SJSA1 (cell line): Measurements from ENCODE around the gene RNASET2. TPM values are rescaled to one million over a fixed set of nuclear protein-coding genes. Genes with fewer than 3 reads are reported as not detected.
"Not testable (repeated sequence)": the region's sequence is repeated elsewhere in the genome, so short reads cannot be mapped to it uniquely, and the experiment has no call there.

ENCODE experiments used
- DNase-seq, 2 experiments: peaks; one replicate each; pipeline ENCODE4 v3.0.0-alpha.2; 2015 to 2020; ENCODE audit warnings: low spot score in 2 of 2, low read depth in 1 of 2
- H3K27ac ChIP-seq: fragments of 250-450 bp; sonication (Bioruptor Pico); 2 replicates; pipeline ENCODE4 v1.5.1; 2020; ENCODE audit warnings: mild to moderate bottlenecking, moderate library complexity
- H3K27me3 ChIP-seq: fragments of 250-450 bp; sonication (Bioruptor Pico); replicated peaks from 2 replicates; pipeline ENCODE4 v1.5.1; 2020; ENCODE audit warnings: mild to moderate bottlenecking, moderate library complexity
- H3K36me3 ChIP-seq: fragments of 250-450 bp; sonication (Bioruptor Pico); 2 replicates; pipeline ENCODE4 v1.5.1; 2020; ENCODE audit warnings: mild to moderate bottlenecking
- H3K4me1 ChIP-seq: fragments of 250-450 bp; sonication (Bioruptor Pico); replicated peaks from 2 replicates; pipeline ENCODE4 v1.6.1; 2021; ENCODE audit warnings: mild to moderate bottlenecking
- H3K4me3 ChIP-seq: fragments of 250-450 bp; sonication (Bioruptor Pico); 2 replicates; pipeline ENCODE4 v1.5.1; 2020; ENCODE audit warnings: mild to moderate bottlenecking
- H3K9me3 ChIP-seq: fragments of 250-450 bp; sonication (Bioruptor Pico); replicated peaks from 2 replicates; pipeline ENCODE4 v1.5.1; 2020; ENCODE audit warnings: mild to moderate bottlenecking
- total RNA-seq: library from RNA; depleted of rRNA; stranded (reverse); fragments of >200 nt; shearing (Covaris generic); gene quantifications from 2 replicates; pipeline ENCODE4 v1.2.3, GENCODE V29; 2014

Gene RNASET2
- total RNA-seq, 1 experiment from 2014 or later = 19.6 TPM

DNA sequence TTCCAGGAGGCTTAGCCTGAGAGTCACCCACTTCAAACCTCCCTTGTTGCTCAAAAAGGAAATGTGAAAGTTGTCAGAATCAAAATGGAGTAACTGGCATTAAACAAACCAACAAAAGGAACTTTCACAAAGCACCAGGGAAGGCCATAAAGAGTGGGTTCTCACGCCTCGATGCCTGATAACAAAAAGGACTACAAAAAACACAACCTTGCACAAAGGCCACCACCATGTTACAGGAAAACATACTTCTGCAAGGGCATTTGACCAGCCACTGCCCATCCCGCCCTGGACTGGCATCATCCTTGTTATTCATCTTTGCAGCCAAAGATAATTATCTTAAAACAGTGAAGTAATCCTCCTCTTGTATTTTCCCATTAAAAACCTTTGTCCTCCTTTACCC is 34.8 kb downstream of the RNASET2 start:
- peaks cover 6% of the 10 kb centered on the region; the same call in 1 of the 2 replicates for H3K27me3 ChIP-seq
- no peak for DNase-seq

DNA sequence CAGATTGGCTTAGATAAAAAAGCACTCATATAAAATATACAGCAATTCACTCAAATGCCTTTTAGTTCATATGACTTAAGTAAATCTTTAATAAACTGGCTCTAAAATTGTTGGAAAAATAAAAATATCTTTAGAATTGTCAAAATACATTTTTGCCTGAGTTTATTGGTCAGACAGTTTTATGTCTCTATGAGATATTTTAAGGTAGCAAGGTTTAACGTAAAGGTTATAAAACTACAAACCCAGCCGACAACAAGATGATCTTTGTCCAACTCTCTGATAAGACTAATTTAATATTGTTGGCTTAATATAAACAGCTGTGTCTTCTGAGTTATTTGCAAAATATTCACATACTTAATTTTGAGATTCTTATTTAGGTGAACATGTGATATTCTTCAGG is 39.5 kb downstream of the RNASET2 start:
- no peak overlapping the region for H3K27ac ChIP-seq
- no peaks in the 10 kb centered on the region for H3K4me1 ChIP-seq
- H3K9me3 ChIP-seq = no peaks in the 10 kb centered on the region
- DNase-seq = no peak
- peaks cover 6% of the 10 kb centered on the region for H3K27me3 ChIP-seq
- no peak overlapping the region for H3K4me3 ChIP-seq
- H3K36me3 ChIP-seq = no peaks in the 10 kb centered on the region

More for the DNA sequence above, 34.8 kb downstream of the RNASET2 start:
- Histone ChIP-seq H3K36me3 (no peaks in the 10 kb centered on the region), H3K4me3 (no peak overlapping the region), H3K4me1 (no peaks in the 10 kb centered on the region), H3K27ac (no peak overlapping the region), H3K9me3 (no peaks in the 10 kb centered on the region)

DNA sequence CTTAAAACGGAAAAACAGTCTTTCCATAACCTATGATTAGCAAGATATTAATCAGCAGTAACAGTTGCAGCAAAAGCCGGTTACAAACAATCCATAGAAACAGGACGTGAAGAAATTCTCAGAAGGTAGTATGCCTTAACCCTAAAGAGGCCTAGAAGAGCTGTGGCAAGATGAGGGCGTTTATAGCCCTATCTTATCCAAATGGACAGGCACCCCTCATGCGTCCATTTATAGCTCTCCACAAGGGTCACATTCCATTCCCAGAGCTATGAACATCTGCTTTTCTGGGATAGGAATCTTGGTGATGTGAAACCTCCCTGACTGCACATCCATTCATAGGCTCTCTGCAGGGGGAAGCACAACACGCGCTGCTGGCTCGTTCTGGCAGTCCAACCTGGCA is 40.9 kb downstream of the RNASET2 start:
- H3K9me3 ChIP-seq, H3K36me3 ChIP-seq, H3K4me3 ChIP-seq, DNase-seq, H3K27ac ChIP-seq, H3K27me3 ChIP-seq, H3K4me1 ChIP-seq: not testable (repeated sequence)

DNA sequence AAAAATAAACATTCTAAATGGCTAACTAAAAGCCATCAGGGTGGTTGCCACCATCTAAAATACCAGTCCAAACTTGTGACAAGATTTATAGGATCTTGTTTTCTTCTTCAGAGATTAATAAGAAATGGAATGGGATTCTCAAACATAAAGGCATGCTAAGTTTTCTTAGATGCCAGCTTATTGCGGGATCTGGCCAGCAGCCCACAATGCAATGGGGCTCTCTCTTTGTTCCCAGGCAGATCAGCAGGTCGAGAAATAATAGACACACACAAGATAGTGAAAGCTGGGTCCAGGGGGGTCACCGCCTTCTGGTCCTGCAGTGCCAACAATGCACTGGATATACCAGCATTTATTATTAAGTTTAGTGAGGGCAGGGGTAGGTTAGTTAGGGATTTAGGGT is 41.4 kb downstream of the RNASET2 start:
- not testable (repeated sequence) for H3K4me1 ChIP-seq, H3K9me3 ChIP-seq, DNase-seq, H3K27ac ChIP-seq, H3K36me3 ChIP-seq, H3K27me3 ChIP-seq, H3K4me3 ChIP-seq

DNA sequence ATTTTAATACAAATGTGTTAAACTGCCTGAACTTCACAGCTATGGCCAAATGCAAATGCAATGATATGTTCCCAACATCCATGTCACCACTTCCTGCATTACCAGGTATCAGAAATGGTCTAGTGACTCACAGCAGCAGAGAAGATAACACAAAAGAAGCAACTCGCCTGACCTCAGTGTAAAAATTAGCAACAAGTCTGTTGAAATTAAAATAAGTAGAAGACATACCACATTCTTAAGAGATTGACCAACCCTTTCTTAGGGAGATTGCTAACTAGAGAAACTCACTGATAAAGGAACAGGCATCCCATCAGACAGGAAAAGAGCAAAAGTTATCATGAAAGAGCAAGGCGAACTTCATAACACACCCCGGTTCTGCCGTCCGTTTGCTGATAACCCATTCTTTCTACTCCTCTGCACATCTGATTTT is 45.1 kb downstream of the RNASET2 start:
- Histone ChIP-seq H3K36me3 (no peaks in the 10 kb centered on the region), H3K27ac (no peak overlapping the region), H3K27me3 (peaks cover 3% of the 10 kb centered on the region; the same call in 1 of the 2 replicates), H3K4me1 (no peaks in the 10 kb centered on the region), H3K4me3 (no peak overlapping the region), H3K9me3 (no peaks in the 10 kb centered on the region)
- DNase-seq = no peak

DNA sequence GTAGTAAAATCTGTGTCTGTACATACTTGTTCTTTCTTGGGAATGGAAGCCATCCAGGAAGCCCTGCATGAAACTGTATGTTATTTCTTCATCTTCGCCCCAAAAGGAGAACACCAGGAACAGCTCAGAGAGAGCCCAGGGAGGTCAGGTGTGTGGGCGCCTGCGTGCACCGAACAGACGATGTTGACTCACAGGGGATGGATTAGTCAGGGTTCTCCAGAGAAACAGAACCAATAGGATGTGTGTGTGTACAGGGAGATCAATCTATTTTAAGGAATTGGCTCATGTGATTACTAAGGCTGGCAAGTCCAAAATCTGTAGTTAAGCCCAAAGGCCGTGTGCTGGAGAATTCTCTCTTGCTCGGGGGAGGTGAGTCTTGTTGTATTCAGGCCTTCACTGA is 45.7 kb downstream of the RNASET2 start:
- no peaks in the 10 kb centered on the region for H3K4me1 ChIP-seq
- no peaks in the 10 kb centered on the region for H3K36me3 ChIP-seq
- H3K27me3 ChIP-seq = peaks cover 3% of the 10 kb centered on the region; the same call in 1 of the 2 replicates
- H3K27ac ChIP-seq = no peak overlapping the region
- H3K9me3 ChIP-seq = no peaks in the 10 kb centered on the region
- DNase-seq = no peak
- no peak overlapping the region for H3K4me3 ChIP-seq

DNA sequence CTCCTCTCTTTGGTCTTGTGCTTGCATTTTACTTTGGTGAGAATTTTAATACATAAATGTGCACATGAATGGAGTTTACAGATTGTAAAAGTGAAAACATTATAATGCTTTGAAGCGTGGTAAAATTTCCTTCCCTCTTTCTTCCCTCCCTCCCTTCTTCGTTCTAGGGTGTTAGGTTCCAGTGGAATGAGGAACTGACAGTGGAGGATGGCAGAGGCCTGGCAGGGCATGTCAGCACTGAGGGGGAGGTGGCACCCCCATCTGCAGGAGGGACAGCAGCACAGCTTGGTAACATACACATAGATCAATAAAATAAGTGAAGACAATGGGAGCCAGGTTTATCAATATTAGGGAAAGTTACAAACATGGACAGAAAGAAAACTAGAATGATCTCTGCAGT is 47.5 kb downstream of the RNASET2 start:
- H3K36me3 ChIP-seq = no peaks in the 10 kb centered on the region
- no peak overlapping the region for H3K4me3 ChIP-seq
- no peaks in the 10 kb centered on the region for H3K4me1 ChIP-seq
- H3K27ac ChIP-seq = no peak overlapping the region
- H3K9me3 ChIP-seq = no peaks in the 10 kb centered on the region
- peaks cover 16% of the 10 kb centered on the region for H3K27me3 ChIP-seq
- no peak for DNase-seq

DNA sequence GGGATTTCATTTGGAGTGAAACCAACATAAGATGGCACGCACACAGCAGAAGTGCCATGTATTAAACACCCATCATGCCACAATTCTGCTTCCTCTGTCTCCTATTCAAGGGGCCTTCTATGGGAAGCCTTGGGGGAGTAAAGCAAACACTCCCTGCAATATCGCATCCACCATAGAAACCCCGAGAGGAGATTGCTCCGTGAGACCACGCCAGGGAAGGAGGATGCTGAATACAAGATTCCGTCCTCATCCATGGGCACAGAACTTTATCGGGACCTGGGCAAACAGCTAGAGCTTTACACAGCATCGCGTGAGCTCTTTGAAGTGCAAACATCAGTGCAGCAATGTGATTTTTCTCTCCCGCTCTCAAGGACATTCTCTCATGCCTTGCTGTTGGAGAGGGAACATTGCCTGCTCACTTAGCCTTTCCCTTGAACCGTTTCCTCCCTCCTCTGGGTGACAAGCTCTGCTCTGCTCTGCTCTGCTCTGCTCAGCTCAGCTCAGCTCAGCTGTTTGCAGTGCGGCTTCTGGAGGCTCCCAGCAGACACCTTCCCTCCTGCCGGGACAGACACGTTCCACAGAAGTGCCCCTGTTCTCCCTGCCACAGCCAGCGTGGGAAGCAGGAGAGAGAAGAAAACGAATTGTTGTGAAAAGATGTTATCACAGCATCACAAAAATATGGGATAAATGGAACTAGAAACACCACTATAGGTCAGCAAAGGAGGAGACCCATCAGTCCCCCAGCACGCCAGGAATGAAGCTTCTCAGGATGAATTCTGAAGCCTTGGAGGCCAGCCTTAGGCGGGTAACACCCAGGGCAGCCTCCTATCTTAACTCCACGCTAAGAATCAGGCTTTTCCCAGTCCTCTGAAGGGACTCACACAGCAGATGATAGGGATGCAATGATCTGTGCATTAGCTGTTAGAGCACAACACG is 48.2 kb downstream of the RNASET2 start:
- Histone ChIP-seq H3K36me3 (no peaks in the 10 kb centered on the region), H3K4me3 (no peak overlapping the region), H3K27me3 (peaks cover 16% of the 10 kb centered on the region), H3K9me3 (no peaks in the 10 kb centered on the region), H3K4me1 (no peaks in the 10 kb centered on the region), H3K27ac (no peak overlapping the region)
- no peak for DNase-seq

DNA sequence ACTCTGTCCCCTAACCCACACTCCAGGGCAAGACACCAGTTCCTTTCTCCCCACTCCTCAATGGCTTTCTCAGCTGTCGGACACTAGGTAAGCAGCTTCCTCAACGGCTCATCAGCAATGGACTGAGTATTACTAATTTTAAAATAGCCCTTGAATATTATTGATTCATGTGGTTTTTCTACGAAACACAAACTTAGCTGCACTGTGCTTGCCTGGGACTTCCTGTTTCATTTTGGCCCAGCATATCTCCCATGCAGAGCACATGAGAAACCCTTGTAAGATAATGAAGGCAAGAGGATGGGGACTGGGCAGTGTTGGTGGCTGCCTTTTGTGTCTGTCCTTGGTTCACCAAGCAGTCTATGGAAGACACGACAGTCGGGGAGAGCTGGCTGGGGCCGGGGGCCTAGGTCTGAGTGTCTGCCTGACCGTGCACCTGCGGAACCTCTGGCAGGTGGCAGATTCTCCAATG is 48.9 kb downstream of the RNASET2 start:
- Histone ChIP-seq H3K36me3 (no peaks in the 10 kb centered on the region), H3K27ac (no peak overlapping the region), H3K4me3 (no peak overlapping the region)

DNA sequence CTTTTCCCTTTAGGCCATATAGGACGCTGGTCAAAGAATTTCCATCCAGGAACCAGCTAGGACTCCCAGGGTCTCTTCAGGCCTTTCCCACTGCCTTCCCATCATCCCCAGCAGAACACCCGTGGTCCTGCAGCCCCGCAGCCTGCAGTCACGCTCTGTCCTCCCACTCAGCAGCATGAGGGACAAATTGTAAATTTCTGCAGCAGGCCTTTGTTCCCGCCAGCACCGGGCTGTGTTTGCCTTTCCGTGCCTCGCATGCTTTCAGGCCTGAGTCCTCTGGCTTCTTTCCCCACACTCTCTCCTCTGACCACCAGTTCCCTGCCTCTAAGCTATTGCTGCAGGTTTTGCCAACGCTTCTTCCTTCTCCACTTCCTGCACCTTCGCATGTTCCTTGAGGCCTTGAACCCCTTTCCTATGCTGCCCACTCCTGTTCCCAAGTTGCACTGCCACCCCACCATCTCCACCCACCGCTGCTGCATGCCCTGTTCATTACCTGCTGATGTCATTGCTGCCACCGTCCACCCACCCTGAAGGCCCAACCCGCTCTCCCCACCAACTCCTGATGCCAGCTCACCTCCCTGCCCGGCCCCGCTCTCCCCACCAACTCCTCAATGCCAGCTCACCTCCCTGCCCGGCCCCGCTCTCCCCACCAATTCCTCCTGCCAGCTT is 49.8 kb downstream of the RNASET2 start:
- H3K4me3 ChIP-seq = no peak overlapping the region
- H3K27me3 ChIP-seq = peaks cover 16% of the 10 kb centered on the region
- no peaks in the 10 kb centered on the region for H3K36me3 ChIP-seq
- H3K9me3 ChIP-seq = no peaks in the 10 kb centered on the region
- DNase-seq = no peak
- H3K4me1 ChIP-seq = no peaks in the 10 kb centered on the region
- no peak overlapping the region for H3K27ac ChIP-seq

More for the DNA sequence above, 48.9 kb downstream of the RNASET2 start:
- DNase-seq = no peak
- Histone ChIP-seq H3K4me1 (no peaks in the 10 kb centered on the region), H3K9me3 (no peaks in the 10 kb centered on the region), H3K27me3 (peaks cover 16% of the 10 kb centered on the region)

DNA sequence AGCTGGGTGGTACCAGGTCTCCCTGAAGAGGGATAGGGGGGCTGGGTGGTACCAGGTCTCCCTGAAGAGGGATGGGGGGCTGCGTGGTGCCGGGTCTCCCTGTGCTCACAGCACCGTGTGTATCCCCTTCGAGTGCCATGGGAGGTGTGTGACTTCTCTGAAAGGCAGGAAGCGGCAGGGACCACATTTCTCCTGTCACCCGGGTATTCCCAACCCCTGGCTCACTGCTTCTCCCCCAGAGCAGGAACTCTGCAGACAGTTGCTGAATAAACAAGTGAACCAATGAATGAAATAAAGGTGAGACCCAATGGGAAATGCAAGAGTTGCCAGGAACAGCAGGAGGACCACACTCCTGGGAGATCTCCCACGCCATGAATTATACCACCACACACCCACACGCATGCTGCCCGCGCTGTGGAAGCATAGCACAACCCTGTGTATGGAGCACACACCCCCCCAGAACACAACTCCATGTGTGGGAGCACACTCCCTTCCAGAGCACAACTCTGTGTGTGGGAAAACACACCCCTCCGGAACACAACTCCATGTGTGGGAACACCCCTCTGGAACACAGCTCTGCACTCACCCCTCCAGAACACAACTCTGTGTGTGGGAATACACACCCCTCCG is 50.7 kb downstream of the RNASET2 start:
- no peaks in the 10 kb centered on the region for H3K36me3 ChIP-seq
- H3K27ac ChIP-seq = no peak overlapping the region
- H3K4me3 ChIP-seq = no peak overlapping the region
- peaks cover 13% of the 10 kb centered on the region for H3K27me3 ChIP-seq
- DNase-seq = no peak
- no peaks in the 10 kb centered on the region for H3K4me1 ChIP-seq
- no peaks in the 10 kb centered on the region for H3K9me3 ChIP-seq

DNA sequence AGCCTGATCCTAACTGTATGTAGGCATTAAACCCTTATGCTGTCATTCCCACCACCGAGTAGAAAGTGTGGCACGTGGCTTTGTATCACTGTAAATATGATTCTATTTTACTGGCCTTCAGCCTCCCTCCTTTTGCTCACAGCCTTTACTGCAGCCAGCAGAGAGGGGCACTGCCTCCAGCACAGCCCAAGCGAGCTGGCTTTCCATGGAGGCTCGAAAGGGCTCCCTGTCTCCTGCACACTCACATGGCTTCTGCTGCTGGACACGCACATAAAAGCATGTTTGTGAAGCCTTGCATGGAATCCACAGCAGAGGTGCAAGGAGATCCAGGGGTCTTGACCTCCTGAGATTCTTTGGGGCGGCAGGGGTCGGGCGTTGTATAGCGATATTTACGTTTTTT is 51.3 kb downstream of the RNASET2 start:
- H3K27ac ChIP-seq = no peak overlapping the region
- H3K4me3 ChIP-seq = no peak overlapping the region
- no peaks in the 10 kb centered on the region for H3K9me3 ChIP-seq
- H3K36me3 ChIP-seq = no peaks in the 10 kb centered on the region
- DNase-seq = no peak
- peaks cover 13% of the 10 kb centered on the region for H3K27me3 ChIP-seq
- H3K4me1 ChIP-seq = no peaks in the 10 kb centered on the region

DNA sequence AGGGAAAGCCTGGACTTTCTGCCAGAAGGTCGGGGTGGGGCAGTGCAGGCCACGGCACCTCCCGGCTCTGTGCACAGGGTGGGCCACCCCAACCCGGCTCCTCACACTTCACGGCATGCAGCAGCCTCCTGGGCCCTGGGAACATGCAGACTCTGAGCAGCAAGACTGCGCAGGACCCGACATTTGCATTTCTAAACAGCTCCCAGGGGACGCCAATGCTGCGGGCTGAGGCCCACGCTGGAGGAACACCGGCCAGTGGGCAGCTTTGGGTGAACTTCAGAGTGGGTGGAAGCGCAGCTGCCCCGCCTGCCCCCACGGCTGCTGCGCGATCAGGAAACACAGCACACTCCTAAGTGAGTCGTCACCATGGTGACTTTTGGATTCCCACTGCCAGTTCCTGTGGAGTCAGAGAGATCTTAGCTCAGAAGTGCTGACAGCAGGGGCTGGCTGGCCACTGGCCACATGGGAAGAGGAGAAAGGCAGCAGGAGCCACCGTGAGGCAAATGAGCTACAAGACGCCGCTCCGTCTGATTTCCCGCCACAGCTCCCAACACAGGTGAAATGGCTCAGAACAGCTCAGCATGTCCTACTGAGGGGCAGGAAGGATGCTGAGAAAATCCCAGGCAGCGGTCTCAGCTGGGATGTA is 52.1 kb downstream of the RNASET2 start:
- DNase-seq = no peak
- peaks cover 13% of the 10 kb centered on the region for H3K27me3 ChIP-seq
- no peaks in the 10 kb centered on the region for H3K9me3 ChIP-seq
- no peak overlapping the region for H3K27ac ChIP-seq
- no peak overlapping the region for H3K4me3 ChIP-seq
- H3K4me1 ChIP-seq = no peaks in the 10 kb centered on the region
- no peaks in the 10 kb centered on the region for H3K36me3 ChIP-seq
